H9 (cell line): ENCODE results near the gene F8. TPM values are rescaled to one million over a fixed set of nuclear protein-coding genes. Genes with fewer than 3 reads are reported as not detected.

ENCODE experiments used
- DNase-seq: peaks from one replicate; pipeline ENCODE4 v3.0.0-alpha.2; 2017
- H2AFZ ChIP-seq: one replicate; pipeline ENCODE4 v1.6.1; 2013; ENCODE audit warnings: mild to moderate bottlenecking, low read length, control low read depth, moderate library complexity
- H2AK5ac ChIP-seq: 2 replicates; pipeline ENCODE4 v1.6.1; 2013; ENCODE audit warnings: low read length, control low read depth, mixed read lengths; ENCODE audit not compliant: insufficient read length
- H2BK120ac ChIP-seq: one replicate; pipeline ENCODE4 v1.6.1; 2013; ENCODE audit warnings: low read depth, mild to moderate bottlenecking, low read length, control low read depth, inconsistent platforms; ENCODE audit not compliant: poor library complexity, severe bottlenecking
- H2BK12ac ChIP-seq: 2 replicates; pipeline ENCODE4 v1.6.1; 2013; ENCODE audit warnings: low read length, control low read depth, mixed read lengths, low read depth; ENCODE audit not compliant: insufficient read length
- H2BK15ac ChIP-seq: 2 replicates; pipeline ENCODE4 v1.6.1; 2013; ENCODE audit warnings: low read depth, low read length, control low read depth
- H2BK20ac ChIP-seq: one replicate; pipeline ENCODE4 v1.6.1; 2013; ENCODE audit warnings: low read depth, mild to moderate bottlenecking, low read length, control low read depth, inconsistent platforms; ENCODE audit not compliant: poor library complexity, severe bottlenecking
- H2BK5ac ChIP-seq: 2 replicates; pipeline ENCODE4 v1.6.1; 2013; ENCODE audit warnings: low read length, control low read depth, mixed read lengths; ENCODE audit not compliant: insufficient read length
- H3K14ac ChIP-seq: 2 replicates; pipeline ENCODE4 v1.6.1; 2013; ENCODE audit warnings: low read length, control low read depth; ENCODE audit not compliant: insufficient read depth
- H3K18ac ChIP-seq: 2 replicates; pipeline ENCODE4 v1.6.1; 2013; ENCODE audit warnings: low read depth, mild to moderate bottlenecking, mixed read lengths, low read length, control low read depth; ENCODE audit not compliant: insufficient read length
- H3K23ac ChIP-seq: 2 replicates; pipeline ENCODE4 v1.6.1; 2013; ENCODE audit warnings: low read length, control low read depth, mixed read lengths, low read depth; ENCODE audit not compliant: insufficient read length
- H3K23me2 ChIP-seq: 2 replicates; pipeline ENCODE4 v1.6.1; 2013; ENCODE audit warnings: low read depth, mild to moderate bottlenecking, mixed read lengths, low read length, control low read depth; ENCODE audit not compliant: insufficient read length, poor library complexity, severe bottlenecking
- H3K27ac ChIP-seq: 2 replicates; pipeline ENCODE4 v1.5.1; 2013; ENCODE audit warnings: low read length, control low read depth, mixed read lengths, low read depth; ENCODE audit not compliant: insufficient read length
- H3K27me3 ChIP-seq: 2 replicates; pipeline ENCODE4 v1.6.1; 2013; ENCODE audit warnings: low read length, control low read depth, inconsistent platforms; ENCODE audit not compliant: insufficient read depth
- H3K4ac ChIP-seq: 2 replicates; pipeline ENCODE4 v1.6.1; 2013; ENCODE audit warnings: low read depth, mild to moderate bottlenecking, control low read depth, inconsistent platforms, low read length, moderate library complexity
- H3K4me1 ChIP-seq: 2 replicates; pipeline ENCODE4 v1.6.1; 2013; ENCODE audit warnings: low read length, control low read depth, inconsistent platforms; ENCODE audit not compliant: insufficient read depth
- H3K4me2 ChIP-seq: 2 replicates; pipeline ENCODE4 v1.6.1; 2013; ENCODE audit warnings: low read length, control low read depth, mixed read lengths; ENCODE audit not compliant: insufficient read length, insufficient read depth
- H3K56ac ChIP-seq: 2 replicates; pipeline ENCODE4 v1.6.1; 2013; ENCODE audit warnings: low read depth, mild to moderate bottlenecking, mixed read lengths, low read length, control low read depth; ENCODE audit not compliant: insufficient read length
- H3K79me1 ChIP-seq: 2 replicates; pipeline ENCODE4 v1.6.1; 2013; ENCODE audit warnings: low read depth, mild to moderate bottlenecking, moderate library complexity, low read length, control low read depth, inconsistent platforms; ENCODE audit not compliant: insufficient read depth, poor library complexity, severe bottlenecking
- H3K79me2 ChIP-seq: 2 replicates; pipeline ENCODE4 v1.6.1; 2013; ENCODE audit warnings: low read length, control low read depth, inconsistent platforms; ENCODE audit not compliant: insufficient read depth
- H3K9ac ChIP-seq: 2 replicates; pipeline ENCODE4 v1.6.1; 2013; ENCODE audit warnings: low read length, control low read depth, mixed read lengths; ENCODE audit not compliant: insufficient read length; ENCODE audit errors: extremely low read depth
- H3K9me3 ChIP-seq: one replicate; pipeline ENCODE4 v1.6.1; 2013; ENCODE audit warnings: low read depth, low read length, inconsistent platforms; ENCODE audit not compliant: control insufficient read depth
- H3T11ph ChIP-seq: one replicate; pipeline ENCODE4 v1.6.1; 2013; ENCODE audit warnings: mild to moderate bottlenecking, low read length, control low read depth, inconsistent platforms
- H4K20me1 ChIP-seq: one replicate; pipeline ENCODE4 v1.6.1; 2013; ENCODE audit not compliant: control insufficient read depth, insufficient read length, insufficient read depth
- H4K5ac ChIP-seq: 2 replicates; pipeline ENCODE4 v1.6.1; 2013; ENCODE audit warnings: low read depth, mild to moderate bottlenecking, mixed read lengths, low read length, control low read depth; ENCODE audit not compliant: insufficient read length
- H4K8ac ChIP-seq: replicated peaks from 2 replicates; pipeline ENCODE4 v1.6.1; 2013; ENCODE audit warnings: low read length, control low read depth, mixed read lengths, low read depth; ENCODE audit not compliant: insufficient read length
- H4K91ac ChIP-seq: 2 replicates; pipeline ENCODE4 v1.6.1; 2013; ENCODE audit warnings: low read depth, mild to moderate bottlenecking, moderate library complexity, mixed read lengths, low read length, control low read depth; ENCODE audit not compliant: insufficient read length
- H3K27ac Mint-ChIP-seq, 3 experiments: 2 replicates in 2 of 3; 3 replicates in 1 of 3; pipeline ENCODE4 v1.8.0; 2020 to 2021; ENCODE audit warnings: mixed read lengths in 3 of 3, mild to moderate bottlenecking in 1 of 3, moderate library complexity in 1 of 3
- H3K27me3 Mint-ChIP-seq: 2 replicates; pipeline ENCODE4 v1.8.0; 2021; ENCODE audit warnings: low read depth, mild to moderate bottlenecking, moderate library complexity, mixed read lengths
- H3K36me3 Mint-ChIP-seq, 3 experiments: 2 replicates in 2 of 3; 3 replicates in 1 of 3; pipeline ENCODE4 v1.8.0; 2020 to 2021; ENCODE audit warnings: low read depth in 3 of 3, mixed read lengths in 3 of 3; ENCODE audit not compliant: insufficient read depth in 1 of 3
- H3K4me1 Mint-ChIP-seq, 2 experiments: 2 replicates each; pipeline ENCODE4 v1.8.0; 2020; ENCODE audit warnings: mixed read lengths in 2 of 2
- H3K4me3 Mint-ChIP-seq, 2 experiments: 2 replicates in 1 of 2; 3 replicates in 1 of 2; pipeline ENCODE4 v1.8.0; 2020 to 2021; ENCODE audit warnings: mild to moderate bottlenecking in 2 of 2, mixed read lengths in 2 of 2, moderate library complexity in 1 of 2
- H3K9me3 Mint-ChIP-seq, 2 experiments: 2 replicates in 1 of 2; 3 replicates in 1 of 2; pipeline ENCODE4 v1.8.0; 2020; ENCODE audit warnings: mild to moderate bottlenecking in 2 of 2, mixed read lengths in 2 of 2, moderate library complexity in 1 of 2
- CTCF ChIP-seq: fragments of 200-600 bp; sonication (generic); conservative IDR thresholded peaks from 3 replicates; pipeline ENCODE4 v1.8.0; 2021; ENCODE audit warnings: antibody characterized with exemption, mild to moderate bottlenecking
- total RNA-seq: library from RNA; stranded (reverse); gene quantifications from 2 replicates; pipeline ENCODE4 v1.2.1, GENCODE V29; 2021

F8 gene
- total RNA-seq, 1 experiment from 2014 or later: 3.1 TPM

GRCh38 chrX:154855256-154855655 is 167.3 kb downstream of the F8 start:
- Histone ChIP-seq H3K9me3 (peaks cover 31% of the 10 kb centered on the region), H3K27ac (no peak overlapping the region), H2BK120ac (no peak overlapping the region), H2BK15ac (no peak overlapping the region), H2BK5ac (no peak overlapping the region), H3K27me3 (no peaks in the 10 kb centered on the region), H4K5ac (no peak overlapping the region), H3K4me2 (no peak overlapping the region), H3K4ac (no peak overlapping the region), H3K56ac (no peak overlapping the region), H4K20me1 (no peaks in the 10 kb centered on the region), H2AFZ (no peak overlapping the region), H3K23ac (no peak overlapping the region), H3K79me1 (no peaks in the 10 kb centered on the region), H2AK5ac (no peak overlapping the region), H3K18ac (no peak overlapping the region), H2BK12ac (no peak overlapping the region), H3K23me2 (no peaks in the 10 kb centered on the region), H3K79me2 (no peaks in the 10 kb centered on the region), H3K4me1 (no peaks in the 10 kb centered on the region), H2BK20ac (no peak overlapping the region), H3T11ph (no peak overlapping the region), H4K8ac (no peak overlapping the region), H4K91ac (no peak overlapping the region), H3K14ac (no peak overlapping the region), H3K9ac (no peak overlapping the region)
- Mint-ChIP-seq H3K27me3 (0 out of 2 replicates have a peak, but pooled peaks cover 2% of the 10 kb centered on the region), H3K27ac (no peak overlapping the region), H3K4me3 (no peak overlapping the region), H3K9me3 (peaks cover 78 to 80% of the 10 kb centered on the region in 2 experiments), H3K36me3 (peaks cover 3 to 13% (median 6%) of the 10 kb centered on the region in 3 experiments; a peak in 4 of 7 replicates), H3K4me1 (no peaks in the 10 kb centered on the region; a peak in 1 of 4 replicates)
- no peak for DNase-seq
- no peak for TF ChIP-seq CTCF
